Left renal pelvis (tissue), 4 donors: ENCODE measurements around the gene ZNRF4. TPM values are rescaled to one million over a fixed set of nuclear protein-coding genes. Genes with fewer than 3 reads are reported as not detected.

Source experiments
- DNase-seq, 4 donors: peaks; one replicate each; pipeline ENCODE4 v3.0.0-alpha.2; 2013; ENCODE audit warnings: low read depth in 4 of 4, low spot score in 3 of 4
- polyA plus RNA-seq, 4 donors: library from polyadenylated mRNA; unstranded; fragments of 120-200 nt; gene quantifications; one replicate each; pipeline ENCODE4 v1.2.1, GENCODE V29; 2013; ENCODE audit not compliant: insufficient read length in 4 of 4

ZNRF4 gene
- polyA plus RNA-seq, 4 donors: not detected

DNA sequence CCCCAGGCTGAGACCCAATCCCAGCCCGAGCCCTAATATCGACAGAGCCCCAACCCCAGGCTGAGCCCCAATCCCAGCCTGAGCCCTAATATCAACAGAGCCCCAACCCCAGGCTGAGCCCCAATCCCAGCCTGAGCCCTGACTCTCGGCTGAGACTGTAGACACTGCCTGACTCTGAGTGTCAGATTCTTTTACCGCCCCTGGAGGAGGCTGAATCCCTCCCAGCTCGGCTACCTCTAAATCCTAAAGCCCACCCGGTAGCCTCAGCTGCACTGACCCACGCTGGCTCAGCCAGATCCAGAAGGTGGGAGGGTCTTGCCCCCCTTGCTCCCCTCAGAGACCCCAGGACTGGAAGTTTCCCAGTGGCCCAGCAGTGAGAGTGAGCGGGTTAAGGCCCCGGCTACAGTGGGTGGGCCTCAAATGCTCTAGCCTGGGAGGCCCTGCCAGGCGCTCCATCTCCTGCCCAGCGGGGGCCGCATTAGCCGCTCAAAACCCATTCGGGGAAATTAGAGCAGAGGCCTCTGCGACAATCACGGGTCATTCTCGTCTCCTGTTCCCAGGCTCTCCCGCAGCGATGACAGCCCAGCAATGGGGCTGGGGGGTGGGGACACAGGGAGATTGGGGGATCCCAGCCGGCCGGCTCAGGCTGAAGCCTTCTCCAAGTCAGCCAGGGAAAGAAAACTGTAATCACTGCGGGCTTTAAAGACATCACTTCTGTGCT lies 43.8 kb downstream of the ZNRF4 start:
- no peak for DNase-seq

DNA sequence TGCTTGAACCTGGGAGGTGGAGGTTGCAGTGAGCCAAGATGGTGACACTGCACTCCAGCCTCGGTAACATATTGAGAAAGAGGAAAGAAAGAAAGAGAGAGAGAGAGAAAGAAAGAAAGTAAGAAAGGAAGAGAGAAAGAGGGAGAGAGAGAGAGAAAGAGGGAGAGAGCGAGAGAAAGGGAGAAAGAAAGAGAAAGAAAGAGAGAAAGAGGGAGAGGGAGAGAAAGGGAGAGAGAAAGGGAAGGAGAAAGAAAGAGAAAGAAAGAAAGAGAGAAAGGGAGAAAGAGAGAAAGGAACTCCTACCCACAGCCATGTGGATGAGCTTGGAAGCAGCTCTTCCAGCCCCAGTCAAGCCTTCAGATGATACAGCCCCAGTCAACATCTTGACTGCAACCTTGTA lies 46.7 kb downstream of the ZNRF4 start:
- no peak for DNase-seq

DNA sequence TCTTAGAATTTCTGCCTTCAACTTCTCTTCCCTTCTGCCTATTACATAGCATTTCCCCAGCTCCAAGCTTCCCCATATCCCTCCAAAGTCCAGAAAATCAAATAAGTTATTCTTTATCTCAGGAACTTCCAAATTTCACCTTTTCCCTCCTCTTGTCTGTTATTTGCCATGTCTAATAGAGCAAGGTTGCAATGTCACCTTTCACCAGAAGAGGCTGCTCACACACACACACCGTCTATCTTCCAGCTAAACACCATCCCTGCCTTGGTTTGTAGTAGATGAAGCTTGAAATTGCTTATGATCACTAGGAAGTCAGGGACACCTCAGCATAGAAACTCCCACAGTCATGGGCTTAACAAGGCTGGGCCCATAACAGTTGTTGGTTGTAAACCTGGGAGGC lies 48.4 kb downstream of the ZNRF4 start:
- no peak for DNase-seq

DNA sequence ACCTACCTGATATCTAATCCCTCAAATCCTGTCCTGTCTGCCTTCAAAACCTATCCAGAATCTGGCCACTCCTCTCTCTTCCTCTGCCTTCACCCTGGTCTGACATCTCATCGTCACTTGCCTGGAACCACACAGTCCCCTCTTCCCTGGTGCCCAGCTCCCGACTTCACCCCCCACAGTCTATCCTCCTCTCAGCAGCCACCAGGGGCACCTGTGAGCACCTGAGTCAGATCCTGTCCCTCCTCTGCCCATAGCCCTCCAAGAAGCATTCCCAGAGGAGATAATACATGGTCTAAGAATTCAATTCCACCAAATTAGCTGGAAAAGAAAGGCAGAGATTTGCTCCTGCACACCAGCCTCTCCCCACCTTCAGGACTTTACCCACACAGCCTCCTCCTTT lies 48.9 kb downstream of the ZNRF4 start:
- no peak for DNase-seq

Other genes starting within 250 kb of the ZNRF4 start
- 10 to 100 TPM; 45.8 to 90.4 (median 64.2) TPM for gene PTPRS, start 114.6 kb upstream of the ZNRF4 start, polyA plus RNA-seq
- gene TINCR, start 112.5 kb downstream of the ZNRF4 start, polyA plus RNA-seq: 1 to 10 TPM in 2 of 4 donors, under 1 TPM in 2; 0.09 to 1.3 (median 1.1) TPM
- gene SAFB2, start 167.4 kb downstream of the ZNRF4 start, polyA plus RNA-seq: 100 to 1,000 TPM in 1 of 4 donors, 10 to 100 TPM in 3; 53.4 to 119 (median 73.4) TPM
- 100 to 1,000 TPM; 111 to 190 (median 171) TPM for gene SAFB, start 167.7 kb downstream of the ZNRF4 start, polyA plus RNA-seq
- gene MICOS13, start 225.1 kb downstream of the ZNRF4 start, polyA plus RNA-seq: 10 to 100 TPM; 29.7 to 63.3 (median 35.6) TPM
- 10 to 100 TPM in 1 of 4 donors, 1 to 10 TPM in 3; 7.3 to 17.4 (median 8.8) TPM for gene HSD11B1L, start 225.6 kb downstream of the ZNRF4 start, polyA plus RNA-seq
- gene RPL36, start 234.9 kb downstream of the ZNRF4 start, polyA plus RNA-seq: 100 to 1,000 TPM; 484 to 769 (median 619) TPM